ENCODE data around the gene SERPINF2.
"Not testable (repeated sequence)": the region's sequence is repeated elsewhere in the genome, so short reads cannot be mapped to it uniquely, and the experiment has no call there.

The SERPINF2 gene

GRCh38 chr17:1742371-1743087 is at the start of gene SERPINF2:
SERPINF2 (plus strand) TSS chr17:1742871; CDS start chr17:1744996, 2,125 bp downstream.
- H3K4me3 ChIP-seq (ENCODE audit: low read depth, low read length) = no peak within 1 kb of the TSS
- TF ChIP-seq, protein P1, sequence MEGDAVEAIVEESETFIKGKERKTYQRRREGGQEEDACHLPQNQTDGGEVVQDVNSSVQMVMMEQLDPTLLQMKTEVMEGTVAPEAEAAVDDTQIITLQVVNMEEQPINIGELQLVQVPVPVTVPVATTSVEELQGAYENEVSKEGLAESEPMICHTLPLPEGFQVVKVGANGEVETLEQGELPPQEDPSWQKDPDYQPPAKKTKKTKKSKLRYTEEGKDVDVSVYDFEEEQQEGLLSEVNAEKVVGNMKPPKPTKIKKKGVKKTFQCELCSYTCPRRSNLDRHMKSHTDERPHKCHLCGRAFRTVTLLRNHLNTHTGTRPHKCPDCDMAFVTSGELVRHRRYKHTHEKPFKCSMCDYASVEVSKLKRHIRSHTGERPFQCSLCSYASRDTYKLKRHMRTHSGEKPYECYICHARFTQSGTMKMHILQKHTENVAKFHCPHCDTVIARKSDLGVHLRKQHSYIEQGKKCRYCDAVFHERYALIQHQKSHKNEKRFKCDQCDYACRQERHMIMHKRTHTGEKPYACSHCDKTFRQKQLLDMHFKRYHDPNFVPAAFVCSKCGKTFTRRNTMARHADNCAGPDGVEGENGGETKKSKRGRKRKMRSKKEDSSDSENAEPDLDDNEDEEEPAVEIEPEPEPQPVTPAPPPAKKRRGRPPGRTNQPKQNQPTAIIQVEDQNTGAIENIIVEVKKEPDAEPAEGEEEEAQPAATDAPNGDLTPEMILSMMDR (IDR thresholded peaks at IDR 0.05; ENCODE audit: borderline replicate concordance, insufficient read depth, low read depth, low read length) = no peak

DNA sequence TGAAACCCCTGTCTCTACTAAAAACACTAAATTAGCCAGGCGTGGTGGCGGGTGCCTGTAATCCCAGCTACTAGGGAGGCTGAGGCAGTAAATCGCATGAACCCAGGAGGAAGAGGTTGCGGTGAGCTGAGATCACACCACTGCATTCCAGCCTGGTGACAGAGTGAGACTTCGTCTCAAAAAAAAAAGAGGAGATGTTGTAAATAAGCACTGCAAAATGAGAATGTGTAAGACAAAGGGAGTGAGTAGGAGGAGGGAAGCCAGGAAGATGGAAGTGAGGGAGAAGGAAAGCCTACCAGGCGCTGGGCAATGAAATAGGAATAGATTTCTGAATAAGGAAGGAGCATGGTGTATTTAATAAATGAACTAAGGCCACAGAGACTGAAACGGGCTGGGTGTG is 49.3 kb upstream of the SERPINF2 start:
- TF ChIP-seq, protein P1 (IDR thresholded peaks at IDR 0.05; ENCODE audit: borderline replicate concordance, insufficient read depth, low read depth, low read length) = no peak
- no peak overlapping the region for H3K4me3 ChIP-seq (ENCODE audit: low read depth, low read length)

DNA sequence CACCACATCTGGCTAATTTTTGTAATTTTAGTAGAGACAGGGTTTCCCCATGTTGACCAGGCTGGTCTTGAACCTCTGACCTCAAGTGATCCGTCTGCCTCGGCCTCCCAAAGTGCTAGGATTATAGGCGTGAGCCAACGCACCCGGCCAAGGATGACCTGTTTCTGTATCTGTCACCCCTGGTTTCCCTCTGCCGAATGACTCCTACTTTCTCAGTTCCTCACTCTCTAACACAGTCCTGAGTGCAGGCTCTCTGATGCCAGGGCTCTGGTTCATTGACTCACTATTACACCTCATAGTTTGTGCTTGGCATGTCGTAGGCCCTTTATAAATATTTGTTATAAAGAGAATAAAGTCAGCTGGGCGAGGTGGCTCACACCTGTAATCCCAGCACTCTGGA is 47.3 kb upstream of the SERPINF2 start:
- no peak overlapping the region for H3K4me3 ChIP-seq (ENCODE audit: low read depth, low read length)
- TF ChIP-seq, protein P1 (IDR thresholded peaks at IDR 0.05; ENCODE audit: borderline replicate concordance, insufficient read depth, low read depth, low read length) = no peak

- TF ChIP-seq, protein P1 (IDR thresholded peaks at IDR 0.05; ENCODE audit: borderline replicate concordance, insufficient read depth, low read depth, low read length) = no peak
Observed at GRCh38 chr17:1697681-1698080, 45.0 kb upstream of the SERPINF2 start.

DNA sequence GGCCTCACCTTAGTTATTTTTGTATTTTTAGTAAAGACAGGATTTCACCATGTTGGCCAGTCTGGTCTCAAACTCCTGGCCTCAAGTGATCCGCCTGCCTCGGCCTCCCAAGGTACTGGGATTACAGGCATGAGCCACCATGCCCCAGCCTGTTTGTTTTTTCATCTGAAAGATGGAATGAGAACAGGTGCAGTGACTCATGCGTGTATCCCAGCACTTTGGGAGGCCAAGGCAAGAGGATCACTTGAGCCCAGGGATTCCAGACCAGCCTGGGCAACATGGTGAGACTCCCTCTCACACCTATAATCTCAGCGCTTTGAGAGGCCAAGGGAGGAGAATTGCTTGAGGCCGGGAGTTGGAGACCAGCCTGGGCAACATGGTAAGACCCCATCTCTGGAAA is 42.8 kb upstream of the SERPINF2 start:
- not testable (repeated sequence) for H3K4me3 ChIP-seq (ENCODE audit: low read depth, low read length)

More at GRCh38 chr17:1697681-1698080, 45.0 kb upstream of the SERPINF2 start:
- no peak overlapping the region for H3K4me3 ChIP-seq (ENCODE audit: low read depth, low read length)

DNA sequence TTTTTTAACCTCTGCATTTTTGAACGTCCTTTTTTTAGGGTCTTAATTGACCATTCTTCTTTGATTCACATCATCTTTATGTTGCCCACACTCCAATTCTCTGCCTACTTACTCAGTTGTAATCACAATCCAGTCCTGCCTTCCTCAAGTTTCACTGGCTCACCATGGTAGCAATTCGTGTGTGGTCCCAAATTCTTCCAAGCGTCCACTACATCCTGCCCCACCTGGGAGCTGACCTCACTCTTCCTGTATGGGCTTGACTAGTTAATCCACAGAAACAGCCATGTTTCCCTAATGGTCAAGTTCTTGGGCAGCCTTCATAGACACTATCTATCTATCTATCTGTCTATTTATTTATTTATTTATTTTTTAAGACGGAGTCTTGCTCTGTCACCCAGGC is 39.6 kb upstream of the SERPINF2 start:
- no peak overlapping the region for H3K4me3 ChIP-seq (ENCODE audit: low read depth, low read length)
- TF ChIP-seq, protein P1 (IDR thresholded peaks at IDR 0.05; ENCODE audit: borderline replicate concordance, insufficient read depth, low read depth, low read length) = no peak

DNA sequence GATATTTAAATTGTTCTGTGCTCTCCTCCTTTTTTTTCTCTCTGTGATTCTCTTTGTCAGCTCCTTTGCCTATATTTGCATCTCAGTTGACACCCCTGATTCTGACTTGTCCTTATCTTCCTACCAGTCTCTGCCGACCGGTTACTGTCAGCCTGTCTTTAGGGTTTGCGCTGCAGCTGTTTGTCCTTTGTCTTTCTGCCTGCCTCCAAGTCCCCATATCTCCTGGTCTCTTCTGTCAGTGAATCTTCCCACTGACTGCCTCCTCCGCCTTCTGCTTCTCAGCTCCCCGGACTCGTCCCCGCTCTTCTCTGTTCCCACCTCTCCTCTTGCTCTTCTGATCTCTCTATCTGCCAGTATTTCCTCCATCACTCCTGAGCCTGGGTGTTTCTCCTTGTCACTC is 37.7 kb upstream of the SERPINF2 start:
- H3K4me3 ChIP-seq (ENCODE audit: low read depth, low read length) = no peak overlapping the region
- TF ChIP-seq, protein P1 (IDR thresholded peaks at IDR 0.05; ENCODE audit: borderline replicate concordance, insufficient read depth, low read depth, low read length) = no peak

Data from GM12875 (cell line).